Measurements from ENCODE around the gene THSD7B. TPM values are rescaled to one million over a fixed set of nuclear protein-coding genes. Genes with fewer than 3 reads are reported as not detected.

Gene THSD7B
- total RNA-seq, 1 donor from 2014 or later: not detected

DNA sequence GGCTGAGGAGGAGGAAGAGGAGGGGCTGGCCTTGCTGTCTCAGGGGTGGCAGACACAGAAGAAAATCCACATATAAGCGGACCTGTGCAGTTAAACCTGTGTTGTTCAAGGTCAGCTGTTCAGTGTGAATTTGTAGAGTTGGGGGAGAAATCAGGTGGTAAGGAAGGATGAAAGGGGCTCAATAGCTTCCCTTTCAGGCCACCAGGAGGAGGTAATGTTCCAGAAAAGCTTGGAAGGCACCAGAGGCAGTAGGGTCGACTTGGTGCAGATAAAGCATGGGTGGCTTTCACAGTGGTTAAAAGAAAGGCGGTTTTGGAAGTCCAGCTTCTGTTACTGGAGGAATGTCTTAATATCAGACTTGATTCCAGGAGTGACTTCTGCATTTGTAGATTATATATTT is 167.4 kb downstream of the THSD7B start:
- CTCF ChIA-PET: no interaction called here
- intact Hi-C loops (cut with micrococcal nuclease): loop anchor here (2.0 kb wide), 1 partner anchor 906 kb away; no protein-coding TSS in a partner anchor
- H3K27ac Mint-ChIP-seq: no peak overlapping the region
- H3K4me1 Mint-ChIP-seq: no peaks in the 10 kb centered on the region
- POLR2A ChIA-PET: no interaction called here
- H3K27me3 Mint-ChIP-seq: no peaks in the 10 kb centered on the region
- H3K9me3 Mint-ChIP-seq: no peaks in the 10 kb centered on the region
- no peaks in the 10 kb centered on the region for H3K36me3 Mint-ChIP-seq (ENCODE audit: low read depth)
- H3K4me3 Mint-ChIP-seq: no peak overlapping the region
- DNase-seq (no peak), ATAC-seq (ENCODE audit: low read depth) (no peak)
- TF ChIP-seq, protein P1, sequence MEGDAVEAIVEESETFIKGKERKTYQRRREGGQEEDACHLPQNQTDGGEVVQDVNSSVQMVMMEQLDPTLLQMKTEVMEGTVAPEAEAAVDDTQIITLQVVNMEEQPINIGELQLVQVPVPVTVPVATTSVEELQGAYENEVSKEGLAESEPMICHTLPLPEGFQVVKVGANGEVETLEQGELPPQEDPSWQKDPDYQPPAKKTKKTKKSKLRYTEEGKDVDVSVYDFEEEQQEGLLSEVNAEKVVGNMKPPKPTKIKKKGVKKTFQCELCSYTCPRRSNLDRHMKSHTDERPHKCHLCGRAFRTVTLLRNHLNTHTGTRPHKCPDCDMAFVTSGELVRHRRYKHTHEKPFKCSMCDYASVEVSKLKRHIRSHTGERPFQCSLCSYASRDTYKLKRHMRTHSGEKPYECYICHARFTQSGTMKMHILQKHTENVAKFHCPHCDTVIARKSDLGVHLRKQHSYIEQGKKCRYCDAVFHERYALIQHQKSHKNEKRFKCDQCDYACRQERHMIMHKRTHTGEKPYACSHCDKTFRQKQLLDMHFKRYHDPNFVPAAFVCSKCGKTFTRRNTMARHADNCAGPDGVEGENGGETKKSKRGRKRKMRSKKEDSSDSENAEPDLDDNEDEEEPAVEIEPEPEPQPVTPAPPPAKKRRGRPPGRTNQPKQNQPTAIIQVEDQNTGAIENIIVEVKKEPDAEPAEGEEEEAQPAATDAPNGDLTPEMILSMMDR (IDR thresholded peaks at IDR 0.05): no peak

DNA sequence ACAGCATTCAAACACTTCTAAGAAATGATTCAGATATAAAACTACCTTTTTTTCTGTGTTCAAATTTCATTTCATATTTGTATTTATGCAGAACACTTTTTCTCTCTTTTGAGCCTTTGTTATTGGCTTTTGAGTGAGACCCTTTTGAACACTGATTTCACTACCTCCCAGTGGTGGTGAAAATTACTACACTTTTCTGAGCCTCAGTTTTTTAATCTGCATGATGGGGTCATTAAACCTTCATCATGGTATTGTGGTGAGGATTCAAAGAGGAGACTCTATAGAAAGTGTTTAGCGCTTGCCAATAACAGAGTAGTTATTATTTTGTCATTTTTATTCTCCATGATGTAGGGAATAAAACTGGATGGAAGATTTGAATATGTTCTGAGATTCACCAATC is 169.8 kb downstream of the THSD7B start:
- DNase-seq: no peak
- H3K36me3 Mint-ChIP-seq (ENCODE audit: low read depth): no peaks in the 10 kb centered on the region
- TF ChIP-seq, protein P1 (IDR thresholded peaks at IDR 0.05): no peak
- ATAC-seq (ENCODE audit: low read depth): no peak
- H3K9me3 Mint-ChIP-seq: peaks cover 2% of the 10 kb centered on the region
- CTCF ChIA-PET: no interaction called here
- POLR2A ChIA-PET: no interaction called here
- H3K4me3 Mint-ChIP-seq: no peak overlapping the region
- no peak overlapping the region for H3K27ac Mint-ChIP-seq
- no peaks in the 10 kb centered on the region for H3K27me3 Mint-ChIP-seq
- intact Hi-C loops (cut with micrococcal nuclease): no loop called here
- H3K4me1 Mint-ChIP-seq: no peaks in the 10 kb centered on the region

DNA sequence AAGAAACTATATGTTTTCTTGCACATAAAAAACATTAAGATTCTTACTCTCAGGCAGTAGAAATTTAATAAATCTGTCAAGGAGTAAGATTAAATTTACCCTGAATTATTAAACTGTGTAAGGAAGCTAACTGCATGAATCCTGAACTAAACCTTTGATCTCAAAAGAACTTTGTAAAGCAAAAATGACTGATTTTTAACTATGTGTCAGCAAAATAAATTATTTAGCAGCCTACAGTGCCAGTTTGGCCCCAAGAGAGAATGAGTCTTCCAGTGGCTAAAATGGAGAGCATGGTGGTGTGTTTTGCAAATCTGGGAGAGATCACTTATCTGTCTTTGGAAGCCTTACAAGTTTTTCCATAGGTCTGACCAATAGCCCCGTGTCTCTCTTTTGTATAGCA is 190.7 kb downstream of the THSD7B start:
- DNase-seq: no peak
- CTCF ChIA-PET: no interaction called here
- no peak overlapping the region for H3K27ac Mint-ChIP-seq
- no peaks in the 10 kb centered on the region for H3K9me3 Mint-ChIP-seq
- TF ChIP-seq, protein P1 (IDR thresholded peaks at IDR 0.05): no peak
- ATAC-seq (ENCODE audit: low read depth): no peak
- H3K36me3 Mint-ChIP-seq (ENCODE audit: low read depth): no peaks in the 10 kb centered on the region
- H3K27me3 Mint-ChIP-seq: no peaks in the 10 kb centered on the region
- no peaks in the 10 kb centered on the region for H3K4me1 Mint-ChIP-seq
- intact Hi-C loops (cut with micrococcal nuclease): no loop called here
- POLR2A ChIA-PET: no interaction called here
- no peak overlapping the region for H3K4me3 Mint-ChIP-seq

DNA sequence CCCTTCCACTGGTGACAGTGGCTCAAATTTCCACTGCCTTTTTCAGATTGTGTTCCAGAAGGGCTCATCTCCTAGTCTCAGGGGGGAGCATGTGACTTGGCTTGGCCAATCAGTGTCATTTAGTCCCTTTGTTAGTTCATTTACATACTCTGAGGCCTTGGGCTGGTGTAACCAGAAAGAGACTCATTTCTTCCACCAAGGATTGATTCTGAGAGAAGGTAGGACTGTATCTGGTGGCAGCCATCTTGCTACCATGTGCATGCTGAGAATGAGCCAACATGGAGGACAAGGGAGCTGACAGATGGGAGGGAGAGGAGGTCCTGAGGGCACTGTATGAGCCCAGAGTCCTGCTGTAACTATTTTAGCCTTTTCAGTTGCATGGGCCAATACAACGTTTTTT is 191.7 kb downstream of the THSD7B start:
- ATAC-seq (ENCODE audit: low read depth): no peak
- no peaks in the 10 kb centered on the region for H3K9me3 Mint-ChIP-seq
- H3K4me1 Mint-ChIP-seq: no peaks in the 10 kb centered on the region
- no peaks in the 10 kb centered on the region for H3K27me3 Mint-ChIP-seq
- no peak overlapping the region for H3K4me3 Mint-ChIP-seq
- CTCF ChIA-PET: no interaction called here
- intact Hi-C loops (cut with micrococcal nuclease): no loop called here
- POLR2A ChIA-PET: no interaction called here
- no peak for DNase-seq
- no peak overlapping the region for H3K27ac Mint-ChIP-seq
- TF ChIP-seq, protein P1 (IDR thresholded peaks at IDR 0.05): no peak
- no peaks in the 10 kb centered on the region for H3K36me3 Mint-ChIP-seq (ENCODE audit: low read depth)

DNA sequence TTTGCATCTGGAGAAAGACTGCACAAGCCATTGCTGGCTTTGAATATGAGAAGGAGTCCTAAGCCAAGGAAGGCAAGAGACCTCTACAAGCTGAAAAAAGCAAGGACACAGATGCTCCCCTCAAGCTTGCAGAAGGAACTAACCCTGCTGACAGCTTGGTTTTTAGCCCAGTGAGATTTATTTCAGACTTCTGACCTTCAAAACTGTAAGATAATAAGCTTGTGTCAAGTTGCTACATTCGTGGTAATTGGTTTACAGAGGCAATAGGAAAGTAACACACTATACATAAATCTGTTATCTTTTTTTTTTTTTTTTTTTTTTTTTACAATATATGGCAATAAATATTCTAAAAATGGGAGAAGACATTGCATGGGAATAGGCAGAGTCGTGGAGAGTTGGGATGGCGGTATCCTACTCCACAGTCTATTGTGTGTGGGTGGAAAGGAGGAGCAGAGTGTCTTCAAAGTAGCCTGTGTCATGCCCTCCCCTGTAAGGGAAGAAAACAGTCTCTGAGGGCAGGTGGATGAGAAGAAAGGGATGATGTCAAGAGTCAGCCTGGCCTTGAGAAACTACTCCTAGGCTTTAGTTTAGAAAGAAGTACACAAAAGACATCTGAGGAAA is 196.9 kb downstream of the THSD7B start:
- CTCF ChIA-PET: no interaction called here
- Mint-ChIP-seq H3K36me3 (ENCODE audit: low read depth) (no peaks in the 10 kb centered on the region), H3K4me1 (no peaks in the 10 kb centered on the region), H3K27me3 (no peaks in the 10 kb centered on the region), H3K27ac (no peak overlapping the region), H3K4me3 (no peak overlapping the region), H3K9me3 (no peaks in the 10 kb centered on the region)
- DNase-seq (no peak), ATAC-seq (ENCODE audit: low read depth) (no peak)
- TF ChIP-seq, protein P1 (IDR thresholded peaks at IDR 0.05): no peak
- intact Hi-C loops (cut with micrococcal nuclease): no loop called here
- POLR2A ChIA-PET: no interaction called here
